NCI-H748 (cell line): Measurements from ENCODE around the gene P2RY14.
"Not testable (repeated sequence)": the region's sequence is repeated elsewhere in the genome, so short reads cannot be mapped to it uniquely, and the experiment has no call there.

Source experiments
- DNase-seq: peaks from one replicate; lab custom pipeline; 2025; ENCODE audit not compliant: unreplicated experiment; lab: John Stamatoyannopoulos, UW

P2RY14 gene

GRCh38 chr3:151262871-151263525 is 15.3 kb downstream of the P2RY14 start:
- no peak for DNase-seq

GRCh38 chr3:151259664-151260063 is 18.7 kb downstream of the P2RY14 start:
- no peak for DNase-seq

- no peak for DNase-seq
Measured at GRCh38 chr3:151256749-151257148, 21.6 kb downstream of the P2RY14 start.

- DNase-seq, result no peak
Measured at GRCh38 chr3:151248772-151249337, 29.5 kb downstream of the P2RY14 start.

- DNase-seq, result peak; percentile 5
Measured at GRCh38 chr3:151242006-151242405, 36.3 kb downstream of the P2RY14 start.

- no peak for DNase-seq
Measured at GRCh38 chr3:151236736-151237135, 41.6 kb downstream of the P2RY14 start.

- no peak for DNase-seq
Measured at GRCh38 chr3:151236316-151236715, 42.0 kb downstream of the P2RY14 start.

GRCh38 chr3:151234825-151235224 is 43.5 kb downstream of the P2RY14 start:
- no peak for DNase-seq

- no peak for DNase-seq
Measured at GRCh38 chr3:151232991-151233390, 45.4 kb downstream of the P2RY14 start.

- DNase-seq, result not testable (repeated sequence)
Measured at GRCh38 chr3:151232403-151232802, 45.9 kb downstream of the P2RY14 start.

- no peak for DNase-seq
Measured at GRCh38 chr3:151230646-151231045, 47.7 kb downstream of the P2RY14 start.

- DNase-seq, result no peak
Measured at GRCh38 chr3:151228666-151229040, 49.7 kb downstream of the P2RY14 start.

- peak; percentile 56 for DNase-seq
Measured at GRCh38 chr3:151227807-151228665, 50.3 kb downstream of the P2RY14 start.

- no peak for DNase-seq
Measured at GRCh38 chr3:151227266-151227806, 51.0 kb downstream of the P2RY14 start.

- DNase-seq, result no peak
Measured at GRCh38 chr3:151226825-151227224, 51.5 kb downstream of the P2RY14 start.

- peak; percentile 13 for DNase-seq
Measured at GRCh38 chr3:151226088-151226563, 52.2 kb downstream of the P2RY14 start.

GRCh38 chr3:151225040-151225975 is 53.0 kb downstream of the P2RY14 start:
- DNase-seq, result no peak

- DNase-seq, result no peak
Measured at GRCh38 chr3:151224268-151224866, 54.0 kb downstream of the P2RY14 start.

- no peak for DNase-seq
Measured at GRCh38 chr3:151219056-151219455, 59.3 kb downstream of the P2RY14 start.

- DNase-seq, result no peak
Measured at GRCh38 chr3:151218136-151218535, 60.2 kb downstream of the P2RY14 start.
